Measurements from ENCODE around the gene BSCL2.
"Not testable (repeated sequence)": the region's sequence is repeated elsewhere in the genome, so short reads cannot be mapped to it uniquely, and the experiment has no call there.

The BSCL2 gene

GRCh38 chr11:62716816-62717215 is 9.6 kb upstream of the BSCL2 start:
- no peak for DNase-seq

GRCh38 chr11:62716206-62716605 is 9.0 kb upstream of the BSCL2 start:
- DNase-seq: no peak

DNA sequence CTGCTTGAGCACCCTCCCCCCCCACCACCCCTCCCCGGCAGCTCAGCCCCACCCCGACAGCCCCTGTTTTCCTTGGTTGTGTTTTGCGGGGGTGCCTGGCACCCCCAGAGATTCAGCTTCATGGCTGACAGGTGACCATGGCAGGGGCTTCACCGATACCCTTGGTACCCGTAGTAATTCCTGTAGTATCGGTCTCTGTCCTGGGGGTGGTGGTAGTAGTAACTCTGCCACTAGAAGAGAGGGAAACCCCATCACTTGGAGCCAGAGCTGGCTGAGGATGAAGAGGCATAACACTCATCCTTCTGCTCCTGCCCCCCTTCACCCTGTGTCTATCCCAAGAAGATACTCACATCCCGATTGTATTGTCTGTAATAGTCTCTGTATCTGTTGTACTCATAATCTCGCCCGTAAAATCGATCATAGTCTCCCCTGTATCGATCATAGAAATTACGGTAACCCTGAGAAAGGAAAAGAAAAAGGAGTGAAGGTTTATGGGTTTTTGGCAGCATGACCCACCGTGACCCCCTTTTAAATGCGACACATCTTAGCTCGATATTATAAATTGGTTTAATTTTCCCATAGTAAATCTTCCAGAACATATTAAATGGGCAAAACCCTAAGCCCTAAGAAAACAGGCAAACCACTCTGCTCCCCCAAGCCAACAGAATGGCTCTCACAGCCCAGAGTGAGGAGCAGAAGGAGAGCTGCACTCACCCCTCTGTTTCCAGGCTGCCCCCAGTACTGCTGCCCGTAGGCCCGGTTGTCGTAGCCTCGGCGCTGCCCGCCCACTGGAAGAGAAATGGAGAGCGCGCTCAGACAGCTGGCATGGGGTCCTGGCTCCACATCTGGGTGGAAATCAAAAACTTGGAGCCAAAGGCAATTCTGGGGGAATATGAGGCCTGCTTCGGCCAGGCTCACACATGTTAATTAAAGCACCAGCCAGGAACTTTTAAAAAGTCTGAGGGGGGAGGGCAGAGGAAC is 8.2 kb upstream of the BSCL2 start:
- DNase-seq: no peak

DNA sequence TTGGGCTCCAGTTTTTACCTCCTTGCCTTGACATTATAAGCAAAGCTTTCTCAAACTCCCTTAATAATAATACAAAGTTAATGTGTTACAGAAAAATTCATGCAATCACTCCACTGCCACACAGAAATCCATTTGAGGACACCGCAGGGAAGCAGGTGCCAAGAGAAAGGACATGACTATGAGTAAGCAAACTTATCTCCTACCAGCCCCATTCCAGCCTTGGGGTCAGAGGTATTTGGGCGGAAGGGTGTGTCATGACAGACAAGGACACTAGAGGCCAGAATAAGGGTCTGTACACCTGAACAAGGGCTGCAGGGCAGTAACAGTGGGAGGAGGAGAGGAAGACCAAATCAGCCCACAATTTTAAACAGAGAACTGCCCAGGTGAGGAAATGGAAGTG is 6.1 kb upstream of the BSCL2 start:
- DNase-seq: no peak

DNA sequence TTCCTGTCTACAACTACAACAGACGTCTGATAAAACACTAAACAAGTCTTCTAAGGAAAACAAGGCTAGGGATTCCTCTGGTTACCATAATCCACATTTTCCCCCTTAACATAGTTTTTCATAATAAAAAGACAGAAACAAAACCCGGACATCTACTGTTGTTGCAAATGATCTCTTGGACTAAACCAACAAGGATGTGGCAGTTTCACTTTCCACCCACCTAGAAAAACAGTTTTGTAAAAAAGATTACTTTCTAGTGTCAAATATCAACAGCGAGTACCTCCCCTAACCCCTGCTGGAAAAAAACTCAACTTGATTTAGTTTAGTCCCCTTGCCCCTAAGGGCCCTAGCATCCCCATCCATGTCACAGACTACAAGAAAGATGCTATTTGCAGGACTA is 5.6 kb upstream of the BSCL2 start:
- DNase-seq: no peak

DNA sequence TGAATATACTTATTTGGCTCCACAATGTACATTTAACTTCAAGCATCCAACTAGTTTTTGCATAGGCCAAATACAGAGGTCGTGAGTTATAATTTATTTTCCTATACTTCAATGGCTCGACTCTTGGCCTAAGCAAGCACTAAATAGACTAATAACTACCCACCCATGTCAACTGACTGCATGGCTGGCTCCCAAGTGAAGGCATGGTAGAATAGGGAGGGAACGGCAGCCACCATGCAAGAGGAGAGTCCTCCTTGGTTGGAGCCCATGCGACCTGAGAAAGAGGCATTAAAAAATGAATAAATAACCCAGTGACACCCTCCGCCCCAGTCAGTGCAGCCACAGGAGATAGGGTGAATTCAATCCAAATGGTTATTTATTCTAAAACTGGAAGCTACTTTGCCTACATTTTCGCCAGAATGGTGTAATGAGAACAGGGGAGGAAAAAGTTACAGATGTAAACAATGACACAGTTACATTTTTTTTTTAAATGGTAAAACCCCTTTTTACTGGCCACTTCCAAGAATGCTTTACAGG is 5.1 kb upstream of the BSCL2 start:
- no peak for DNase-seq

GRCh38 chr11:62710001-62710345 is 2.7 kb upstream of the BSCL2 start:
- peak; percentile 86 for DNase-seq

GRCh38 chr11:62709247-62710000 is 2.2 kb upstream of the BSCL2 start:
- peak; percentile 99 for DNase-seq

- no peak for DNase-seq
Observed at GRCh38 chr11:62708793-62709192, 1.6 kb upstream of the BSCL2 start.

GRCh38 chr11:62708392-62708791 is 1.2 kb upstream of the BSCL2 start:
- DNase-seq: no peak

GRCh38 chr11:62706850-62707247 is 375 bp downstream of the BSCL2 start:
- no peak for DNase-seq

DNA sequence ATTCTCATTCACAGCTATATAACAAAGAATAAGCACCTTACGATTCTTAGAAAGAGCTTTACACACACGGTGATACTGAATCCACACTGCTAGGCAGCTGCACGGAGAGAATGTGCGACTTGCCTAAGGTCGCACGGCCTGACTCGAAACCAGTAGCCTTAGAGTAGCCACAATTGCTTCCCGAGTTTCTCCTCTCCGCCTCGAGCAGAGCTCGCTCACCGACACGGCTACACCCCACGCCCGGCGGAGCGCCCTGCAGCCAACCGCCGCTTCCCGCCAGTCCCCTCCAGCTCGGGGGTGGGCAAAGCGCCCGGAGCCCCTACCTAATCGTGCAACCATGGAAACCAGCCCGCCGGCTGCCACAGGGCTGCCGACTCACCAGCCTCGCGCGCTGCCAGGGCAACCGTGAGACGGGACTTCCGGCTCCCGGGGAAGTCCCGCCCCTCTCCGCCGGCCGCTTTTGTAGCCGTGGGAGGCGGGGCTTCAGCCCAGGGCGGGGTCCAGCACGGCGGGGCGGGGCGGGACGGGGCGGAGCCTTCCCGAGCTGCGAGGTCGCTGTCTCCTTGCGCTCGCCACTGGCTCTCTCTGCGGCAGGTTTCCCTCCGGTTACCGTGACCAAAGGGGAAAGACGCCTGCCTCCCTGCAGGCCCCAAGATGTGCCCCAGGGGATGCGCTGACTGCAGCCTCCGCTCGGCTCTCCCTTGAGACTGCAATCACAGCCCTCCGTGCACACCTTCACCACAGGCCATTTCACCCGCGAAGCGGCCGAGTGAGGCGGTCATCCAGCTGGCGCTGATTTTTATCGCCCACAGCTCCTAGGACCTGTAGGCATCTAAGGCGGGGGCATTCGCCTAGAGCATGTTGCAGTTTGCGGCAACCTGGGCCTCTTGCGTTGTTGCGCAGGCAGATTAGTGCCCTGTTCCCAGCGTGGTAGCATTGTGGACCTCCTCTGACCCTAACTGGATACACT is 1.1 kb downstream of the BSCL2 start:
- peak; percentile 96 for DNase-seq

DNA sequence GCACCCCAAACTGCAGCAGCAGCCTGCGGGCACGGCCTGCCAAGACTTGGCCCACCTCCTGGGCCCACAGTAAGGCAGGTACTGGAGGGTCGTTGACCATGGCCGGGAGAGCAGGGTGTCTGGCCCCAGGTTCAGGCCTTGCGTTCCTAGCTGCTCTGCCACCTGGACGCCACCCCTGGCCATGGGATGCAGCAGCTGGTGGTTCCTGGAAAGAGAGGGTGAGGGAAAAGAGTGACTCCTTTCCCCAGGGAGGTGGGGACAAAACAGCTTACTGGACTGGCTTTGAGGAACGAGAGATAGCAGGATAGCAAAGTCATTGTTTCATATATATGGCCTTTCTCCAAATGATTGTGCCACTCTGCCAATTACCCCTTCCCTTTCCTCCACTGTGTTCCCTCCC is 1.8 kb downstream of the BSCL2 start:
- DNase-seq: peak; percentile 62

DNA sequence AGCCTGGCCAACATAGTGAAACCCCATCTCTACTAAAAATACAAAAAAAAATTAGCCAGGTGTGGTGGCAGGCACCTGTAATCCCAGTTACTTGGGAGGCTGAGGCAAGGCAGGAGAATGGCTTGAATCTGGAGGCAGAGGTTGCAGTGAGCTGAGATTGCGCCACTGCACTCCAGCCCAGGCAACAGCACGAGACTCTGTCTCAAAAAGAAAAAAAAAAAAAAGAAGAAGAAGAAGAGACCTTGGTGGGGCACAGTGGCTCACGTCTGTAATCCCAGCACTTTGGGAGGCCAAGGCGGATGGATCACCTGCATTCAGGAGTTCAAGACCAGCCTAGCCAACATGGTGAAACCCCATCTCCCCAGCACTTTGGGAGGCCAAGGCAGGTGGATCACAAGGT is 3.3 kb downstream of the BSCL2 start:
- DNase-seq: not testable (repeated sequence)

DNA sequence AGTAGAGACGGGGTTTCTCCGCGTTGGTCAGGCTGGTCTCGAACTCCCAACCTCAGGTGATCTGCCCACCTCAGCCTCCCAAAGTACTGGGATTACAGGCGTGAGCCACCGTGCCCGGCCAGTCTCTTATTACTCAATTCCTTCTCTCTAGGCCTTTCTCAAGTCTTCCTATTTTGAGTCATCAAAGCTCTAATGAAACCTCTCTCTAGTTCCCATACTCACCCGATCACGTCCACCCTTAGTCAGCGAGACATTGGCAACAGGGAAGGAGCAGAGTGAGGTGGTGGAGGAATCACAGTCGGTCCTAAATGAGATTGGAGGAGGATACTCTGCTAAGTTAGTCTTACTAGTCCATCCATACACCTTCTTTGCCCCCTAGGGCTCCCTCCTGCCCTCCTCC is 5.0 kb downstream of the BSCL2 start:
- DNase-seq: no peak

GRCh38 chr11:62694455-62695167 is 12.6 kb downstream of the BSCL2 start:
- peak; percentile 81 for DNase-seq

DNA sequence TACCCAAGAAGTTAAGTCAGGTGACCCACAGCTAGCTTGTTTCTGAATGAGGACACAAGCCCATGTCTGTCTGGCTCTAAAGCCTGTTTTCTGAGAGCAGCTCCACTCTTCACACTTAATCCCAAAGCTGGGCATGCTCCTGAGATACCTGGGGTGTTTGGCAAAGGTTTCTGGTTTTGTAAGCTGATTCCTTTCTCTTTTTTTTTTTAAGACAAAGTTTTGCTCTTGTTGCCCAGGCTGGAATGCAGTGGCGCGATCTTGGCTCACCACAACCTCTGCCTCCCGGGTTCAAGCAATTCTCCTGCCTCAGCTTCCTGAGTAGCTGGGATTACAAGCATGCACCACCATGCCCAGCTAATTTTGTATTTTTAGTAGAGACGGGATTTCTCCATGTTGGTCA is 13.6 kb downstream of the BSCL2 start:
- not testable (repeated sequence) for DNase-seq

DNA sequence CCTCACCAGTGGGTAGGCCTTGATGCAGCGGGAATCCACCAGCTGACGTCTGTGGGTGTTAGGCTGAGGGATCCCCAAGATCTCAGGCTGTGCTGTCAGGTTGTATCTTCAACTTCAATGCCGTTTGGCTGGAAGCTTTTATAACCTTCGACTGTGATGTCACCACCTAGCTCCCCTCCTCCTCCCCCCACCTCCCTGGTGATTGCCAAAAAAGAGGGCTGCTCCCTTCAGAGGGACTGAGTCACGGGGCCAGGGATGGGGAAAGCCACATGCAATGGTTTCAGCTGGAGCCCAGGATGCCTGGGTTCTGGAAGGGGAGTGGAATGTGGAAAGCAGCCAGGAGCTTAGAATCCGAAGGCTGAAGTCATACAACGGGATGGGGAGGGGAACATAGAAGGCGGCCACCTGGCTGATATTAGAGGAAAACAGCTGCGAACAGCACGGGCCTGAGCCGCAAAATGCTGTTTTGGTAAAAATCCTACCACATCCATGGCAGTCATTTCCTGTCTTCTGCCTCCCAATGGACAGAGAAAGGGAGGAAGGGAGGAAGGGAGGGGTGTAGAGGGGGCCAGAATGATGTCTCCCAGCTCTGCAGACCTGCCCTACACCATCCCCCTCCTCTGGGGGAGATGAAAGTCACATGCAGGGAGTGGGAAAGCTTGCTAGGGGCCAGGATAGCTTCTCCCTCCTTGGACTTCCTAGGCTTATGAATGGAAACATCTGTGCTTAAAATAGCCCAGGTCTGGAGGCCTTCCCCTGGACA is 17.6 kb downstream of the BSCL2 start, which contains the start of gene LRRN4CL:
TSS of gene LRRN4CL (minus strand) at position 110 of the 763 bp plus-strand sequence. CDS start 1,022 bp downstream, outside the sequence.
- no peak for DNase-seq

GRCh38 chr11:62688491-62688890 is 18.7 kb downstream of the BSCL2 start:
- no peak for DNase-seq

- DNase-seq: no peak
Observed at GRCh38 chr11:62687508-62688396, 19.5 kb downstream of the BSCL2 start.

All from OCI-M1 (cell line).